Stimulated activated naive CD4-positive, alpha-beta T cell (primary cell): ENCODE data around the gene ELOVL7.
"Not testable (repeated sequence)": the region's sequence is repeated elsewhere in the genome, so short reads cannot be mapped to it uniquely, and the experiment has no call there.

Experiments used
- DNase-seq, 6 experiments: peaks; one replicate each; lab custom pipeline; 2025; lab: John Stamatoyannopoulos, UW

Gene ELOVL7

DNA sequence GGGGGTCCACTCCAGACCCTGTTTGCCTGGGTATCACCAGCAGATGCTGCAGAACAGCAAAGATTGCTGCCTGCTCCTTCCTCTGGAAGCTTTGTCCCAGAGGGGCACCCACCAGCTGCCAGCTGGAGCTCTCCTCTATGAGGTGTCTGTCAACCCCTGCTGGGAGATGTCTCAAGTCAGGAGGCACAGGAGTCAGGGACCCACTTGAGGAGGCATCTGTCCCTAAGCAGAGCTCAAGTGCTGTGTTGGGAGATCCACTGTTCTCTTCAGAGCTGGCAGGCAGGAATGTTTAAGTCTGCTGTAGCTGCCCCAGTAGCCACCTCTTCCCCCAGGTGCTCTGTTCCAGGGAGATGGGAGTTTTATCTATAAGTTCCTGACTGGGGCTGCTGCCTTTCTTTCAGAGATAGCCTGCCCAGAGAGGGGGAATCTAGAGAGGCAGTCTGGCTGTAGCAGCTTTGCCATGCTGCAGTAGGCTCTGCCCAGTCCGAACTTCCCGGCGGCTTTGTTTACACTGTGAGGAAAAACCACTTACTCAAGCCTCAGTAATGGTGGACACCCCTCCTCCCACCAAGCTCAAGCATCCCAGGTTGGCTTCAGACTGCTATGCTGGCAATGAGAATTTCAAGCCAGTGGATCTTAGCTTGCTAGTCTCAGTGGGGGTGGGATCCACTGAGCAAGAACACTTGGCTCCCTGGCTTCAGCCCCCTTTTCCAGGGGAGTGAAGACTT lies 128.7 kb downstream of the ELOVL7 start:
- not testable (repeated sequence) for DNase-seq

DNA sequence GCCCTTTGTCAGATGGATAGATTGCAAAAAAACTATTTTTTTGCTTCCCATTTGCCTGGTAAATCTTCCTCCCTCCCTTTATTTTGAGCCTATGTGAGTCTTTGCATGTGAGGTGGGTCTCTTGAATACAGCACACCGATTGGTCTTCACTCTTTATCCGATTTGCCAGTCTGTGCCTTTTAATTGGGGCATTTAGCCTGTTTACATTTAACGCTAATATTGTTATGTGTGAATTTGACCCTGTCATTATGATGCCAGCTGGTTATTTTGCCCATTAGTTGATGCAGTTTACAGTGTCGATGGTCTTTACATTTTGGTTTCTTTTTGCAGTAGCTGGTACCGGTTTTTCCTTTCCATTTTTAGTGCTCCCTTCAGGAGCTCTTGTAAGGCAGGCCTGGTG lies 131.1 kb downstream of the ELOVL7 start:
- no peak for DNase-seq

DNA sequence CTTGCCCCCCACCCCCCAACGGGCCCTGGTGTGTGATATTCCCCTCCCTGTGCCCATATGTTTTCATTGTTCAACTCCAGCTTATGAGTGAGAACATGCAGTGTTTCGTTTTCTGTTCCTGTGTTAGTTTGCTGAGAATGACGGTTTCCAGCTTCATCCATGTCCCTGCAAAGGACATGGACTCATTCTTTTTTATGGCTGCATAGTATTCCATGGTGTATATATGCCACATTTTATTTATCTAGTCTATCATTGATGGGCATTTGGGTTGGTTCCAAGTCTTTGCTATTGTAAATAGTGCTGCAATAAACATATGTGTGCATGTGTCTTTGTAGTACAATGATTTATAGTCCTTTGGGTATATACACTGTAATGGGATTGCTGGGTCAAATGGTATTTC lies 132.2 kb downstream of the ELOVL7 start:
- DNase-seq: not testable (repeated sequence)

DNA sequence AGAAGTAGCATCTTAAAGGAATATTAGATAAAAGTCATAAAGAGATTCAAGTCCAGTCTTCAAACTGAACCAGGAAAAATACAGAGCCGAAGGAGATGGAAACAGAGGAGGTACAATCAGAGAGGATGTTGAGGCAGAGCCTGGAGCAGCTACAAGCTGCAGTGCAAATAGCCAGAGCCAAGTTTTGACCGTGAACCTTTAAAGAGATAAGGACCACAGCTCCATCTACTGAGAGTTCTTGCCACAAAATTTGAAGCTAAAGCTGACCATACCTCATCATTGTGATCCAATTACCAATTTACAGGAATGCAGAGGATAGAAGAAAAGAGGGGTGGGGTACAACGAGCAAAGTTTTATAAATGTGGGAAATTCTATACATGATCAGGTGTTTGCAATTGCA lies 133.7 kb downstream of the ELOVL7 start:
- no peak for DNase-seq

DNA sequence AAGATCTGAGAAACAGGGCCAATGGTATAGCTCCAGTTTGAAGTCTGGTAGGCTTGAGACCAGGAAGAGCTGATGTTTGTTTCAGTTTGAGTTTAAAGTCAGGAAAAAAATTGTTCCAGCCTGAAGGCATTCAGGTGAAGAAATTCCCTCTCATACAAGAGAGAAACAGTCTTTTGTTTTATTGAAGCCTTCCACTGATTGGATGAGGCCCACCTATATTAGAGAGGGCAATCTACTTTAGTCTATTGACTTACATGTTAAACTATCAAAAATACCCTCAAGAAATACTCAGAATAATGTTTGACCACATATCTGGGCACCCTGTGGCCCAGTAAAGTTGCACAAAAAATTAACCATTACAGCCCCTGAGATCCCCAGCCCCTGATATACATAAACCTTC lies 138.9 kb downstream of the ELOVL7 start:
- no peak for DNase-seq

DNA sequence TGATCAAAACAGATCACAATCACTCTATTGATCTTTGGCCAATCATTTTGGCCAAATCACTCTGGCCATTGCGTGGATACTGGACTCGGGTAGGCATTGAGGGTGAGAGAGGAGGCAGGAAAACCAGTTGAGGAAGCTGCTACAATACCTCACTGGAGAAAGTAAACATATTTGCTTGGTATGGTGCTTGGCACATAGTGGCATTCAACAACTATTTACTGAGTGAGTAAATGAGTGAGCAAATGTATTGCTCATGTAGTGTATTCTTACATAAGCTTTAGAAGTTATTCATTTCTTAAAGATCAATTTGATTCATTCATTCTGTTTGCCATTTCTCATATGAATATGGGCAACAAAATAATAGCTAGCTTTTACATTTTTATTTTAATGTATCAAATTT lies 140.1 kb downstream of the ELOVL7 start:
- no peak for DNase-seq
